Measurements from ENCODE around the gene KRTAP5-8. TPM values are rescaled to one million over a fixed set of nuclear protein-coding genes. Genes with fewer than 3 reads are reported as not detected.
"Not testable (repeated sequence)": the region's sequence is repeated elsewhere in the genome, so short reads cannot be mapped to it uniquely, and the experiment has no call there.

KRTAP5-8 gene
- total RNA-seq, 1 experiment from 2014 or later = not detected

GRCh38 chr11:71574418-71574817 lies 36.6 kb downstream of the KRTAP5-8 start:
- DNase-seq (ENCODE audit: low read depth) = no peak

GRCh38 chr11:71575723-71576424 lies 38.0 kb downstream of the KRTAP5-8 start:
- no peak for DNase-seq (ENCODE audit: low read depth)

- DNase-seq (ENCODE audit: low read depth) = not testable (repeated sequence)
These were observed 39.1 kb downstream of the KRTAP5-8 start for GRCh38 chr11:71576688-71577465.

- no peak for DNase-seq (ENCODE audit: low read depth)
These were observed 39.7 kb downstream of the KRTAP5-8 start for GRCh38 chr11:71577469-71578004.

- peak; percentile 26 for DNase-seq (ENCODE audit: low read depth)
These were observed 41.7 kb downstream of the KRTAP5-8 start for GRCh38 chr11:71579513-71579912.

GRCh38 chr11:71580057-71581003 lies 42.5 kb downstream of the KRTAP5-8 start:
- DNase-seq (ENCODE audit: low read depth) = peak; percentile 78

- DNase-seq (ENCODE audit: low read depth) = no peak
These were observed 44.0 kb downstream of the KRTAP5-8 start for GRCh38 chr11:71581826-71582225.

GRCh38 chr11:71582309-71582895 lies 44.6 kb downstream of the KRTAP5-8 start, which contains the start of gene KRTAP5-11:
Gene KRTAP5-11, minus strand, starts transcription at chr11:71582875. Its CDS starts 38 bp downstream, at chr11:71582837.
- DNase-seq (ENCODE audit: low read depth) = no peak

GRCh38 chr11:71582969-71583368 lies 45.1 kb downstream of the KRTAP5-8 start:
- not testable (repeated sequence) for DNase-seq (ENCODE audit: low read depth)

GRCh38 chr11:71585673-71586072 lies 47.8 kb downstream of the KRTAP5-8 start:
- not testable (repeated sequence) for DNase-seq (ENCODE audit: low read depth)

GRCh38 chr11:71588314-71588713 lies 50.5 kb downstream of the KRTAP5-8 start:
- peak; percentile 26 for DNase-seq (ENCODE audit: low read depth)

Other genes starting within 250 kb of the KRTAP5-8 start
- gene DHCR7, start 89.6 kb upstream of the KRTAP5-8 start, total RNA-seq (2014; rRNA removed; shearing (Covaris generic)) = 99.2 and 123 TPM in 2 replicates
- gene NADSYN1, start 84.8 kb upstream of the KRTAP5-8 start, total RNA-seq (2014; rRNA removed; shearing (Covaris generic)) = 21.1 and 23.8 TPM in 2 replicates
- gene KRTAP5-7, start 10.8 kb upstream of the KRTAP5-8 start, total RNA-seq (2014; rRNA removed; shearing (Covaris generic)) = not detected in 2 replicates
- gene KRTAP5-9, start 10.4 kb downstream of the KRTAP5-8 start, total RNA-seq (2014; rRNA removed; shearing (Covaris generic)) = not detected in 2 replicates
- gene KRTAP5-10, start 27.5 kb downstream of the KRTAP5-8 start, total RNA-seq (2014; rRNA removed; shearing (Covaris generic)) = not detected in 2 replicates
- not detected in 2 replicates for gene KRTAP5-11, start 44.9 kb downstream of the KRTAP5-8 start, total RNA-seq (2014; rRNA removed; shearing (Covaris generic))